IMR-90 (cell line): ENCODE measurements around the gene AP2A1. TPM values are rescaled to one million over a fixed set of nuclear protein-coding genes. Genes with fewer than 3 reads are reported as not detected.

Experiments used
- ATAC-seq: fragments of 200-7000 bp; cut with Tn5 transposase; 2 replicates; pipeline ENCODE4 v1.9.1; 2020; ENCODE audit warnings: low read depth, mild to moderate bottlenecking, moderate library complexity
- BruUV-seq: library from RNA; stranded (reverse); fragments of 400-500 nt; replicated peaks from 2 replicates; lab custom pipeline; 2021; lab: Mats Ljungman, UMichigan
- CTCF ChIA-PET: fragments of 300-600 bp; formaldehyde crosslinking; extraction: SDS; loops from one replicate; lab custom pipeline; 2021; ENCODE audit warnings: antibody characterized with exemption; lab: Yijun Ruan, JAX
- POLR2A ChIA-PET: fragments of 300-600 bp; sonication (Branson Sonifier 250); formaldehyde crosslinking; loops from one replicate; lab custom pipeline; 2022; ENCODE audit warnings: antibody characterized with exemption; ENCODE audit not compliant: unreplicated experiment; lab: Charles Lee
- DNase-seq: peaks from one replicate; pipeline ENCODE4 v3.0.0; 2013
- H2AFZ ChIP-seq: replicated peaks from 2 replicates; pipeline ENCODE3; 2013; ENCODE audit warnings: low read length, mild to moderate bottlenecking; ENCODE audit not compliant: poor library complexity
- H2AK5ac ChIP-seq: 2 replicates; pipeline ENCODE4 v1.6.1; 2013; ENCODE audit warnings: low read depth, low read length, inconsistent platforms
- H2AK9ac ChIP-seq: replicated peaks from 2 replicates; pipeline ENCODE3; 2013; ENCODE audit warnings: mild to moderate bottlenecking, low read depth, low read length, moderate library complexity; ENCODE audit not compliant: poor library complexity
- H2BK120ac ChIP-seq: 2 replicates; pipeline ENCODE4 v1.6.1; 2013; ENCODE audit warnings: low read depth, low read length, inconsistent platforms
- H2BK15ac ChIP-seq: 3 replicates; pipeline ENCODE4 v1.6.1; 2013; ENCODE audit warnings: low read depth, low read length, inconsistent platforms
- H2BK20ac ChIP-seq: 2 replicates; pipeline ENCODE4 v1.6.1; 2013; ENCODE audit warnings: low read depth, mild to moderate bottlenecking, inconsistent platforms, low read length, moderate library complexity
- H2BK5ac ChIP-seq: 2 replicates; pipeline ENCODE4 v1.6.1; 2013; ENCODE audit warnings: mild to moderate bottlenecking, low read depth, low read length, inconsistent platforms; ENCODE audit not compliant: poor library complexity, severe bottlenecking
- H3K14ac ChIP-seq: replicated peaks from 2 replicates; pipeline ENCODE4 v1.6.1; 2013; ENCODE audit warnings: low read depth, low read length, inconsistent platforms
- H3K18ac ChIP-seq: 2 replicates; pipeline ENCODE4 v1.6.1; 2013; ENCODE audit warnings: low read depth, low read length, control low read depth
- H3K23ac ChIP-seq: 2 replicates; pipeline ENCODE4 v1.6.1; 2013; ENCODE audit warnings: low read depth, low read length, inconsistent platforms
- H3K27ac ChIP-seq: 2 replicates; pipeline ENCODE4 v1.5.1; 2013; ENCODE audit warnings: mild to moderate bottlenecking, control low read depth, low read length; ENCODE audit not compliant: insufficient read depth
- H3K27me3 ChIP-seq: 2 replicates; pipeline ENCODE4 v1.6.1; 2013; ENCODE audit warnings: low read length; ENCODE audit not compliant: control insufficient read depth, insufficient read depth
- H3K36me3 ChIP-seq: 2 replicates; pipeline ENCODE4 v1.6.1; 2013; ENCODE audit warnings: low read length, mixed read lengths; ENCODE audit not compliant: control insufficient read depth, insufficient read depth
- H3K4ac ChIP-seq: 2 replicates; pipeline ENCODE4 v1.6.1; 2013; ENCODE audit warnings: low read depth, low read length, inconsistent platforms
- H3K4me1 ChIP-seq: 2 replicates; pipeline ENCODE4 v1.6.1; 2013; ENCODE audit warnings: low read length, mixed read lengths; ENCODE audit not compliant: control insufficient read depth, insufficient read depth
- H3K4me2 ChIP-seq: 2 replicates; pipeline ENCODE4 v1.6.1; 2013; ENCODE audit warnings: low read depth, mild to moderate bottlenecking, control low read depth, low read length, moderate library complexity
- H3K4me3 ChIP-seq: 2 replicates; pipeline ENCODE4 v1.5.1; 2013; ENCODE audit warnings: low read depth, mild to moderate bottlenecking, control low read depth, low read length, moderate library complexity; ENCODE audit not compliant: insufficient read depth
- H3K56ac ChIP-seq: 2 replicates; pipeline ENCODE4 v1.6.1; 2013; ENCODE audit warnings: low read length, inconsistent platforms; ENCODE audit not compliant: insufficient read depth; ENCODE audit errors: extremely low read depth
- H3K79me1 ChIP-seq, 2 experiments: 2 replicates each; pipeline ENCODE4 v1.6.1; 2013; ENCODE audit warnings: low read length in 2 of 2, inconsistent platforms in 1 of 2, low read depth in 1 of 2
- H3K9ac ChIP-seq: 2 replicates; pipeline ENCODE4 v1.6.1; 2013; ENCODE audit warnings: low read depth, low read length, control low read depth
- H3K9me1 ChIP-seq: 2 replicates; pipeline ENCODE4 v1.6.1; 2013; ENCODE audit warnings: low read length, inconsistent platforms; ENCODE audit not compliant: insufficient read depth
- H3K9me3 ChIP-seq: 2 replicates; pipeline ENCODE4 v1.6.1; 2013; ENCODE audit warnings: low read length; ENCODE audit not compliant: control insufficient read depth, insufficient read depth
- H4K20me1 ChIP-seq: 2 replicates; pipeline ENCODE4 v1.6.1; 2013; ENCODE audit warnings: low read length, inconsistent platforms; ENCODE audit not compliant: insufficient read depth
- H4K5ac ChIP-seq: 2 replicates; pipeline ENCODE4 v1.6.1; 2013; ENCODE audit warnings: mild to moderate bottlenecking, low read depth, low read length, control low read depth
- H4K8ac ChIP-seq, 2 experiments: 2 replicates each; pipeline ENCODE4 v1.6.1; 2013; ENCODE audit warnings: low read depth in 2 of 2, low read length in 2 of 2, control low read depth in 1 of 2, inconsistent platforms in 1 of 2
- H4K91ac ChIP-seq: 2 replicates; pipeline ENCODE4 v1.6.1; 2013; ENCODE audit warnings: low read depth, low read length, inconsistent platforms; ENCODE audit not compliant: insufficient read depth
- ELK1 ChIP-seq: fragments of 150-350 bp; IDR thresholded peaks from 2 replicates; pipeline ENCODE4 v1.6.1; 2016; ENCODE audit warnings: low read depth, mild to moderate bottlenecking, low read length, moderate library complexity, borderline replicate concordance
- MAZ ChIP-seq: IDR thresholded peaks from 2 replicates; pipeline ENCODE4 v1.6.1; 2012; ENCODE audit warnings: low read depth, mild to moderate bottlenecking, low read length, improper control_type of control experiment, moderate library complexity, borderline replicate concordance
- NFE2L2 ChIP-seq: fragments of 150-350 bp; IDR thresholded peaks from 2 replicates; pipeline ENCODE4 v1.6.1; 2016; ENCODE audit warnings: low read depth, mild to moderate bottlenecking, low read length
- RCOR1 ChIP-seq: IDR thresholded peaks from 2 replicates; pipeline ENCODE4 v1.6.1; 2012; ENCODE audit warnings: mild to moderate bottlenecking, low read length, improper control_type of control experiment; ENCODE audit not compliant: insufficient replicate concordance
- WGBS, 2 experiments: methylation state at CpG; one replicate each; pipeline versions ENCODE4 v1.1.5 to v1.1.7; 2013; ENCODE audit warnings: missing lambda C conversion rate in 2 of 2; ENCODE audit not compliant: insufficient read length in 1 of 2; ENCODE audit errors: extremely low coverage in 2 of 2; 5-methylcytosine and 5-hydroxymethylcytosine counted together
- dilution Hi-C: fragments of 300-500 bp; cut with HindIII; formaldehyde crosslinking; loops from one replicate; pipeline ENCODE4 v1.14.3; 2018; ENCODE audit warnings: low sequenced_read_pairs; ENCODE audit not compliant: unreplicated experiment
- in situ Hi-C: fragments of 300-500 bp; cut with MboI; formaldehyde crosslinking; loops from 3 replicates; pipeline ENCODE4 v1.14.3; 2019; ENCODE audit warnings: low sequenced_read_pairs, inconsistent platforms, mixed read lengths
- intact Hi-C: fragments of 100-400 bp; cut with micrococcal nuclease; formaldehyde crosslinking; loops from 2 replicates; pipeline ENCODE4 v1.10.0; 2022
- polyA plus RNA-seq, 3 experiments: library from polyadenylated mRNA; depleted of rRNA; stranded (reverse); fragments of >200 nt; gene quantifications; 2 replicates each; pipeline ENCODE4 v1.2.3, GENCODE V29; 2012; ENCODE audit warnings: low replicate concordance in 1 of 3
- total RNA-seq: library from RNA; depleted of rRNA; stranded (reverse); fragments of >200 nt; gene quantifications from 2 replicates; pipeline ENCODE4 v1.2.3, GENCODE V29; 2012

The AP2A1 gene
- total and polyA plus RNA-seq, 2 of the 4 experiments (the other 2 are of a cell fraction): 40.7 to 122 TPM

GRCh38 chr19:49805822-49806619 is 39.2 kb downstream of the AP2A1 start (continued):
- no peak for TF ChIP-seq ELK1

- no peak overlapping the region for H3K4ac ChIP-seq
- H3K18ac ChIP-seq: no peak overlapping the region
- WGBS, 2 experiments: 91% methylated on average over 6 of the region's 8 CpGs; no CpG with 5 or more reads in 1 of the 2 experiments
- H2AK9ac ChIP-seq: no peak overlapping the region
- intact Hi-C loops: no loop called here
- no peak overlapping the region for H3K27ac ChIP-seq
- peaks cover 5% of the 10 kb centered on the region for H3K4me1 ChIP-seq
- no peak overlapping the region for H2AK5ac ChIP-seq
- H3K56ac ChIP-seq: no peak overlapping the region
- in situ Hi-C loops: no loop called here
- no peaks in the 10 kb centered on the region for H3K27me3 ChIP-seq
- no peak overlapping the region for H3K4me2 ChIP-seq
- H2AFZ ChIP-seq: no peak overlapping the region
- no peak overlapping the region for H3K9ac ChIP-seq
- DNase-seq (no peak), ATAC-seq (no peak)
- no peaks in the 10 kb centered on the region for H3K9me3 ChIP-seq
- peaks cover 5% of the 10 kb centered on the region; the same call in 1 of the 2 replicates for H3K9me1 ChIP-seq
- no peak overlapping the region for H4K91ac ChIP-seq
- no peak overlapping the region for H3K23ac ChIP-seq
- peaks cover 33% of the 10 kb centered on the region for H3K36me3 ChIP-seq
- peaks cover 0 to 24% of the 10 kb centered on the region in 2 experiments; a peak in 2 of 4 replicates for H3K79me1 ChIP-seq
- H4K8ac ChIP-seq: no peak overlapping the region
- no peak overlapping the region for H2BK5ac ChIP-seq
- CTCF ChIA-PET: no interaction called here
- POLR2A ChIA-PET: no interaction called here
- H3K4me3 ChIP-seq: no peak overlapping the region
- no peak overlapping the region for H3K14ac ChIP-seq
- TF ChIP-seq ELK1 (no peak), NFE2L2 (no peak), MAZ (no peak), RCOR1 (no peak)
- no TSS peak for BruUV-seq
- dilution Hi-C loops: no loop called here
- H4K20me1 ChIP-seq: no peaks in the 10 kb centered on the region; the same call in 1 of the 2 replicates
- H2BK120ac ChIP-seq: no peak overlapping the region
- H4K5ac ChIP-seq: no peak overlapping the region
- no peak overlapping the region for H2BK15ac ChIP-seq
- no peak overlapping the region for H2BK20ac ChIP-seq
These were observed 39.8 kb downstream of the AP2A1 start for GRCh38 chr19:49806620-49806959.
